T-cell (primary cell): Measurements from ENCODE around the gene CYP27C1. TPM values are rescaled to one million over a fixed set of nuclear protein-coding genes. Genes with fewer than 3 reads are reported as not detected.
A peak's percentile ranks its signal among the peaks of the same experiment; 100 is the strongest.

Source experiments
- ATAC-seq, 4 experiments: fragments of 200-7000 bp in 3 of 4; fragments of 150-1000 bp in 1 of 4; cut with Tn5 transposase; replicated peaks in 1 of 4; 1 replicate in 3 of 4; 2 replicates in 1 of 4; pipeline ENCODE4 v1.10.0; 2021; ENCODE audit warnings: moderate library complexity in 3 of 4, mild to moderate bottlenecking in 2 of 4, moderate number of reproducible peaks in 1 of 4
- CTCF ChIA-PET, 2 donors: fragments of 300-600 bp; sonication (Branson Sonifier 250); formaldehyde crosslinking; loops; one replicate each; lab custom pipeline; 2022; ENCODE audit warnings: antibody characterized with exemption in 2 of 2; lab: Charles Lee
- POLR2A ChIA-PET, 2 donors: fragments of 300-600 bp; sonication (Branson Sonifier 250); formaldehyde crosslinking; loops; one replicate each; lab custom pipeline; 2022; ENCODE audit warnings: antibody characterized with exemption in 2 of 2; lab: Charles Lee
- DNase-seq, 35 experiments: peaks; one replicate each; pipeline versions ENCODE4 v3.0.0 to v3.0.0-alpha.2; 2013 to 2023
- H3K27ac ChIP-seq: one replicate; pipeline ENCODE4 v1.5.1; 2013; ENCODE audit warnings: low read length
- H3K27me3 ChIP-seq, 2 experiments: replicated peaks in 1 of 2; 1 replicate in 1 of 2; 2 replicates in 1 of 2; pipeline versions ENCODE4 v1.6.1 to v1.7.0; 2013; ENCODE audit warnings: low read length in 1 of 2, mixed read lengths in 1 of 2; ENCODE audit not compliant: control insufficient read depth in 2 of 2, insufficient read depth in 2 of 2; ENCODE audit errors: extremely low read depth in 1 of 2
- H3K36me3 ChIP-seq, 2 donors: 1 replicate in 1 of 2; 2 replicates in 1 of 2; pipeline versions ENCODE4 v1.6.1 to v1.7.0; 2013; ENCODE audit warnings: low read length in 1 of 2; ENCODE audit not compliant: control insufficient read depth in 2 of 2, insufficient read depth in 1 of 2; ENCODE audit errors: extremely low read depth in 1 of 2
- H3K4me1 ChIP-seq, 2 experiments: 1 replicate in 1 of 2; 2 replicates in 1 of 2; pipeline versions ENCODE4 v1.6.1 to v1.7.0; 2013; ENCODE audit warnings: low read length in 2 of 2, mixed read lengths in 1 of 2; ENCODE audit not compliant: insufficient read depth in 2 of 2, control insufficient read depth in 1 of 2; ENCODE audit errors: extremely low read depth in 1 of 2
- H3K4me3 ChIP-seq, 2 donors: 1 replicate in 1 of 2; 2 replicates in 1 of 2; pipeline versions ENCODE4 v1.5.1 to v1.7.0; 2013; ENCODE audit warnings: mild to moderate bottlenecking in 2 of 2, low read length in 1 of 2, moderate library complexity in 1 of 2; ENCODE audit not compliant: control insufficient read depth in 1 of 2; ENCODE audit errors: extremely low read depth in 1 of 2
- H3K9me3 ChIP-seq: 2 replicates; pipeline ENCODE4 v1.7.0; 2013
- H3K27ac Mint-ChIP-seq, 2 donors: one replicate each; pipeline ENCODE4 v1.8.0; 2020 to 2021; ENCODE audit warnings: mild to moderate bottlenecking in 2 of 2, mixed read lengths in 2 of 2
- H3K27me3 Mint-ChIP-seq, 2 donors: one replicate each; pipeline ENCODE4 v1.8.0; 2021 to 2022; ENCODE audit warnings: mixed read lengths in 2 of 2
- H3K36me3 Mint-ChIP-seq: one replicate; pipeline ENCODE4 v1.8.0; 2021; ENCODE audit warnings: mixed read lengths
- H3K4me1 Mint-ChIP-seq, 3 donors: one replicate each; pipeline ENCODE4 v1.8.0; 2020 to 2022; ENCODE audit warnings: mixed read lengths in 3 of 3, mild to moderate bottlenecking in 1 of 3
- H3K4me3 Mint-ChIP-seq, 3 donors: one replicate each; pipeline ENCODE4 v1.8.0; 2020 to 2022; ENCODE audit warnings: mild to moderate bottlenecking in 3 of 3, mixed read lengths in 3 of 3, moderate library complexity in 3 of 3
- H3K9me3 Mint-ChIP-seq, 3 donors: one replicate each; pipeline ENCODE4 v1.8.0; 2020 to 2022; ENCODE audit warnings: mixed read lengths in 3 of 3
- WGBS: methylation state at CpG from one replicate; pipeline ENCODE4 v1.1.5; 2013; ENCODE audit warnings: missing lambda C conversion rate; ENCODE audit not compliant: insufficient coverage; 5-methylcytosine and 5-hydroxymethylcytosine counted together
- total RNA-seq, 35 experiments: library from RNA in 6 of 35; stranded (reverse) in 6 of 35; fragments of 120-200 nt in 1 of 35; gene quantifications; one replicate each; pipeline versions ENCODE4 v1.2.1 to v1.2.4 and lab custom pipeline; 2013 to 2026

The CYP27C1 gene
- total RNA-seq, 5 donors from 2014 or later (not counting 1 experiment from before 2014, with no cell fraction given), result 0.16 TPM; not detected in 4

DNA sequence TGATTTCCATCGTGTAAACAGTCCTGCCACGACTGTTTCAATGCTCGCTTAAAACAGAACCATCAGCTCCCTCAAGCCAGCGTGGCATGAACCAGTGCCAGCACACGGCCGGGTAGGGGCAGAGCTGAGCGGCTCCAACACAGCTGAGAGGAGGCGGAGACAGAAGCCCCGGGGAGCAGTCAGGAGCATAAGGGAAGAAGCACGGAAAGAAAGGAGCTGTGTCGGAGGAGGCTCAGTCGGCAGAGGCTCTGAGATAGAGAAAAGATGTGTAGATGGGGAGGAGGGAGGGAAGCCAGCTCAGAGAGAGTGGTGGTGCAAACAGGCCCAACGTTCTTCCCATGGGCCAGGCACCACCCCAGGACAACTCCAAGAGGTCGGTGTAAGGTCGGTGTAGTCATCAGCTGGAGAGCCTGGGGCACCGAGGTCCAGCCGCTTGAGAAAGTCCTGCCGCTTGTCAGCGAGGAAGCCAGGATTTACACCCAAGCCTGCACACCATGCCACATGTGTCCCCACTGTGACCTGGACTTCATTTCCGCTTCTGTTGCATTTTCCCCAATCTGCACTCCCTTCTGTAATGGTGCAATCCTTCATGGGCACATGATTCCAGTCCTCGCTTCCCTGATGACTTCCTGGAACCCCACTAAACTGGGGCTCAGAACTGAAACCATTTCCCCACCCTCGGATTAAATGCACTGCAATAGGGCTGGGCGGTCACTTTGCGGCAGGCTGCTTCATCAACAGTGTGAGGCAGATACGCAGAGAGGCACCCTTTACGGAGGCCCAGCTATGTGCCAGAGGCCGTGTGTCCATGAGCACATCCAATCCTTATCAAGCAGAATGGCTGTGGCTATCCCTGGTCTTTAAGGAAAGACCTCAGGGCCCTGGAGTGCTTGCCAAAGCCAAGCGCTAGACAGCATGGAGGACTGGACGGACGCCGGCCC, 43.5 kb downstream of the CYP27C1 start:
- Mint-ChIP-seq H3K9me3 (peaks cover 0 to 12% (median 4%) of the 10 kb centered on the region in 3 donors), H3K27ac (no peak overlapping the region), H3K4me1 (no peaks in the 10 kb centered on the region), H3K27me3 (peaks cover 0 to 2% of the 10 kb centered on the region in 2 donors), H3K4me3 (no peak overlapping the region), H3K36me3 (no peaks in the 10 kb centered on the region)
- H3K27ac ChIP-seq, result no peak overlapping the region
- no peaks in the 10 kb centered on the region for H3K36me3 ChIP-seq
- CTCF ChIA-PET, result no interaction called here
- H3K4me3 ChIP-seq, result no peak overlapping the region
- DNase-seq (no peak), ATAC-seq (no peak)
- H3K27me3 ChIP-seq, result peaks cover 0 to 16% of the 10 kb centered on the region in 2 experiments
- WGBS, result 82% methylated on average over 29 of the region's 31 CpGs
- no peaks in the 10 kb centered on the region for H3K4me1 ChIP-seq
- POLR2A ChIA-PET, result no interaction called here
- no peaks in the 10 kb centered on the region for H3K9me3 ChIP-seq

DNA sequence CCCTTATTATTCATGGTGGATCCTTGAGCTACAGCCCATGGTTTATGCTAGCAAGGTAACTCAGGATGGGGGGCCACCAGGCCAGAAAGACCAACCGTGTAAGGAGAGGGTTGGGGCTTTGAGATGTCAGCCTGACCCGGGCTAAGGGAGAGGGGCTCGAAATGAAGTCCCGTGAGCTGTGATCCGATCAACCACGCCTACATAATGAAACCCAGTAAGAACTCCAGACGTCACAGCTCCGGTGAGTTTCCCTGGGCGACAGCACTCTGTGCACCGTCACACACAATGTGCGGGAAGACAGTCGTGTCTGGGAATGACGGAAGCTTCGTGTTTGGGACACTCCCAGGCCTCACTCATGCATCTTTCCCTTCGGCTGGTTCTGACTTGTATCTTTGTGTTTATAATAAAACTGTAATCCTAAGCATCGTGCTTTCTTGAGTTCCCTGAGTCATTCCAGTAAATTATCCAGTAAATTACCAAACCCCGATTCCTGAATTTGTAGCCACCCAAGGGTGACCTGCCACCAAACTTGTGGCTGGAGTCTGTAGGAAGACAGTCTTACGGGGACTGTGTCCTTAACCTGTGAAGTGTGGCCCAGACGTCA, 44.2 kb downstream of the CYP27C1 start:
- ChIA-PET POLR2A (no interaction called here), CTCF (no interaction called here)
- Histone ChIP-seq H3K9me3 (no peaks in the 10 kb centered on the region), H3K4me1 (no peaks in the 10 kb centered on the region), H3K36me3 (no peaks in the 10 kb centered on the region), H3K27me3 (peaks cover 0 to 16% of the 10 kb centered on the region in 2 experiments), H3K27ac (no peak overlapping the region), H3K4me3 (no peak overlapping the region)
- DNase-seq (no peak), ATAC-seq (no peak)
- Mint-ChIP-seq H3K27ac (no peak overlapping the region), H3K9me3 (peaks cover 0 to 12% (median 4%) of the 10 kb centered on the region in 3 donors), H3K36me3 (no peaks in the 10 kb centered on the region), H3K4me1 (no peaks in the 10 kb centered on the region), H3K27me3 (peaks cover 0 to 2% of the 10 kb centered on the region in 2 donors), H3K4me3 (no peak overlapping the region)
- 80% methylated on average over 10 of the region's 19 CpGs for WGBS

DNA sequence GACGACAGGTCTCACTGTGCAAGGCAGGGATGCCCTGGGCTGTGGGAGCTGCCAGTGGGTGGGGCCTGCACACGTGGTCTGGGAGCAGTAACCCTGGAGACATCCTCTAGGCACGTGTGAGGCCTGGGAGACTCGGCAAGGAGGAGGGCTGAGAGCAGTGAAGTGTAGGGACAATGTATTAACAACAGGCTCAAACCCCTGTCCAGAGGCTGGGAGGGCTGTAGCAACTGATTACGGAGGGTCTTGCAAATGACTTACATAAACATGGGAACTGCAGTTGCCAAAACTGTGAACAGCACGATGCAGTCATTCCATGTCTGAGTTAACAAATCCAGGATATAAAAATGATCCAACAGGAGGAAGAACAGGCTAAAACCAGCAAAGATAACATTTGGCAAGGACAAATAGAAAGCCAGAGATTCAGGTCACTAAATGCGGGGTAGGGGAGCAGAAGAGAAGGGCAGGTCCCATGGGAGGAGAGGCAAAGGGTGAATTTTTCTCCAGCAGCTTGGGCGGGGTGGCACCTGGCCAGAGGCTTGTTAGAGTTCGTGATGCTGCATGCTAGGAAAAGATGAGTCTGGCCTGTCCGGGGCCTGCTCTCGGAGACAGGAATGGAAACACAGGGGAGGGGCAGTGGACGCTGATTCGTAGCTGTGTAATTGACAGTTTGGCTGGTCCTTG, 44.9 kb downstream of the CYP27C1 start:
- H3K36me3 ChIP-seq, result no peaks in the 10 kb centered on the region
- H3K4me3 ChIP-seq, result no peak overlapping the region
- ChIA-PET POLR2A (no interaction called here), CTCF (no interaction called here)
- no peak for ATAC-seq
- Mint-ChIP-seq H3K4me1 (no peaks in the 10 kb centered on the region), H3K4me3 (no peak overlapping the region), H3K9me3 (peaks cover 0 to 5% (median 0%) of the 10 kb centered on the region in 3 donors), H3K36me3 (no peaks in the 10 kb centered on the region), H3K27me3 (peaks cover 0 to 2% of the 10 kb centered on the region in 2 donors), H3K27ac (no peak overlapping the region)
- WGBS, result 81% methylated on average over 11 of the region's 13 CpGs
- H3K27ac ChIP-seq, result no peak overlapping the region
- H3K27me3 ChIP-seq, result peaks cover 0 to 16% of the 10 kb centered on the region in 2 experiments
- no peaks in the 10 kb centered on the region for H3K9me3 ChIP-seq
- no peak for DNase-seq
- H3K4me1 ChIP-seq, result no peaks in the 10 kb centered on the region

DNA sequence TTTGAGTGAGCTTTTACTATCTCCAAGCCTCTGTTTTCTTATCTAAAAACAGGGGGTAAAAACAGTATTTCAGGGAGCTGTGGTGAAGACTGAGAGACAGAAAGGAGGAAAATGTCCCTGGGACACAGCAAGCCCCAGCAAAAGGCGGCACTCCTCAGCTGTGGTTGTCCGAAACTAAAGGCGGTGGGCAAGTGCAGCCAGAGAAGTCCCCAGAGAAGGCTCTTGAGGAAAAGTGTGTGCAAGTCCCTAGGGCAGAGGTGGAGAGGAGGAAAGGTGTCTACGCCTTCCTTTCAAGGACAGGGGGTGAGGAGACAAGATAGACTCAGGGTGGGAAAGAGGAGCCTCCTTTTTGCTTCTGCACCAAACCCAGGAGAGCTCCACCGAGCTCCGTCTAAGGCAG, 45.5 kb downstream of the CYP27C1 start:
- 96% methylated on average over 4 of the region's 6 CpGs for WGBS
- ATAC-seq (no peak), DNase-seq (no peak)
- Histone ChIP-seq H3K9me3 (no peaks in the 10 kb centered on the region), H3K36me3 (no peaks in the 10 kb centered on the region), H3K27ac (no peak overlapping the region), H3K27me3 (peaks cover 0 to 16% of the 10 kb centered on the region in 2 experiments), H3K4me1 (no peaks in the 10 kb centered on the region), H3K4me3 (no peak overlapping the region)
- Mint-ChIP-seq H3K4me1 (no peaks in the 10 kb centered on the region), H3K27me3 (peaks cover 0 to 2% of the 10 kb centered on the region in 2 donors), H3K4me3 (no peak overlapping the region), H3K9me3 (no peaks in the 10 kb centered on the region), H3K36me3 (no peaks in the 10 kb centered on the region), H3K27ac (no peak overlapping the region)
- POLR2A ChIA-PET, result no interaction called here
- CTCF ChIA-PET, result no interaction called here

DNA sequence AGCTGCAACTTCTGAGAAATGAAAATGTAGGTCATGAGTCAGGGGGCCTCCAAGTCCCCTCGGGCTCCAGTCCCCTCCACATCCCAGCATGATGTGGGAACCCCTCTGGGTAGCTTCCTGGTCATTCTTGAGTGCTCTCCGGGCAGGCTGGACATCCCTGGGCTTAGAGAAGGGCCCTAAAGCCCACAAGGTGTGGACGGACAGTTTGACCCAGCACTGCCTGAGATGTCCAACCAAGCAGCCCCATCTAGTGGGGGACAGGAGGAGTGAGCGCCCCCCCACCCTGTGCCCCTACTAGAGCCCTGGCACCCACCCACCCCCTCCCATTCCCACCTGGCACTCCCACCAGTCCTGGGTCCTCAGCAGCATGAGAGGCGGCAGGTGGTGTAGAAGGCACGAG, 46.0 kb downstream of the CYP27C1 start:
- ATAC-seq (peak in 1 of 4 experiments; percentile 35), DNase-seq (peak in 2 of 35 experiments; percentile 15 to 17)
- CTCF ChIA-PET, result no interaction called here

DNA sequence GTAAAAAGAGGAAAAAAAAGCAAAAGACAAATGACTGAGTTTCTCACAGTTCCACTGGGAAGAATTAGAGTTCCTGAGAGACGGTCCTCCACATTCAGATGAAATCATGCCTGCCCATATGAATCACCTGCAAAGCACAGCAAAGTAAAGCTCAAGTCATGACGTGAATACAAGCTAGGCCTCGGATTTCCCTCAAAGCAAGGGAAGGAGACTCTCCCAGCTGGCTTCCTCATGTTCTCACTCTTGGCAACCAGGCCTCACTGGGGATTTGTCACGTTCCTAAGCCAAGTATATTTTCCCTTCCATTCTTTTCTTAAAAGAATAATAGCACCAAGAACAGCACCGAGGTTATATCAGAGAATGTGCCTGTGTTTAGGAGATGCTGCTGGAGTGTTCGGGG, 47.0 kb downstream of the CYP27C1 start:
- 79% methylated on average over 2 of the region's 6 CpGs for WGBS
- no peak for DNase-seq
- Mint-ChIP-seq H3K27ac (no peak overlapping the region), H3K27me3 (peaks cover 0 to 2% of the 10 kb centered on the region in 2 donors), H3K4me1 (no peaks in the 10 kb centered on the region), H3K9me3 (no peaks in the 10 kb centered on the region), H3K4me3 (no peak overlapping the region), H3K36me3 (no peaks in the 10 kb centered on the region)
- CTCF ChIA-PET, result no interaction called here
- H3K4me1 ChIP-seq, result no peaks in the 10 kb centered on the region
- peaks cover 0 to 14% of the 10 kb centered on the region in 2 experiments for H3K27me3 ChIP-seq
- no peaks in the 10 kb centered on the region for H3K9me3 ChIP-seq
- no peak for ATAC-seq
- no peaks in the 10 kb centered on the region for H3K36me3 ChIP-seq
- no peak overlapping the region for H3K27ac ChIP-seq
- POLR2A ChIA-PET, result interaction anchor here in 1 of 2 donors (0.6 kb wide), 1 partner anchor 11 kb away, joined by 3 read pairs; no protein-coding TSS in a partner anchor
- no peak overlapping the region for H3K4me3 ChIP-seq

More for the DNA sequence above, 46.0 kb downstream of the CYP27C1 start:
- peaks cover 0 to 14% of the 10 kb centered on the region in 2 experiments for H3K27me3 ChIP-seq
- no peaks in the 10 kb centered on the region for H3K4me1 ChIP-seq
- Mint-ChIP-seq H3K36me3 (no peaks in the 10 kb centered on the region), H3K4me3 (no peak overlapping the region), H3K4me1 (no peaks in the 10 kb centered on the region), H3K27me3 (peaks cover 0 to 2% of the 10 kb centered on the region in 2 donors), H3K9me3 (no peaks in the 10 kb centered on the region), H3K27ac (no peak overlapping the region)
- H3K36me3 ChIP-seq, result no peaks in the 10 kb centered on the region
- H3K27ac ChIP-seq, result no peak overlapping the region
- no peaks in the 10 kb centered on the region for H3K9me3 ChIP-seq
- no peak overlapping the region for H3K4me3 ChIP-seq
- POLR2A ChIA-PET, result no interaction called here
- 67% methylated on average over 1 of the region's 6 CpGs for WGBS
